ELF-1 (cell line): ENCODE measurements around the gene TNIK.

ENCODE experiments used
- DNase-seq: peaks from one replicate; pipeline ENCODE4 v3.0.0-alpha.2; 2016; ENCODE audit warnings: low read depth, low spot score

Gene TNIK

DNA sequence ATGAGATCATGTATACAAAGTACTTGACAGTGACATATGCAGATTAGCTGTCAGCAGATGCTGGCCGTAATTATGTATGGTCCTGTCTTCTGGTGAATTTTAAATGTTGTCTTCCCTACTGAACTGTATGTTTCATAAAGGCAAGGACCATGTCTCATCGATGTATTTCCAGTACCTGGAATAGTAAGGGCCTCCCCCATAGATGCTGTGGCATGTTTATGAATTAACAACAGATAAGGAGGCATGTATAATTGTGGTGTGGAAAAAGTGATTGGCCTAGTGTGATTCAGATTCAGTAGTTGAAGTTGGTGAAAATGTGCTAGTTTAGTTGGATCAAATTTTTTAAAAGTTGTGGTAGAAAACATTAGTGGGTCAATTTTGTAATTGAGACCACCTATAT lies 231.0 kb downstream of the TNIK start:
- DNase-seq, result no peak

DNA sequence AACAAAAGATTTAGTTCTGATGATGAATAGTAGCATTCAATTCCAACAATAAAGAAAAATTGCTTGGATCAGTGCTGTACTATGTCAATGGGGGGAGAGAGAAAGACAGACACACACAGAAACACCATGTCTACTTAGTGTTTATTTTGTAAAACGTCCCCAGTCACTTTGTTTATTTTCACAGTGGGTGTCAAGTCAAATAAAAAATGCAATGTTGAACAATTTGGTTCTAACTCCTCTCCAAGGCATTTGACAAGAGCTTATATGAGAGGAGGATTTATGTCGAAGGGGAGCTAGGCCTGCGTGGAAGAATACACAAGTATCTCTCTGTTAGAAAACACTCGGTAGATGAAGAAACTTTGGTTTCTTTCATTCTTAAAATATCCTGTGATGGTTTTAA lies 232.0 kb downstream of the TNIK start:
- DNase-seq, result no peak

DNA sequence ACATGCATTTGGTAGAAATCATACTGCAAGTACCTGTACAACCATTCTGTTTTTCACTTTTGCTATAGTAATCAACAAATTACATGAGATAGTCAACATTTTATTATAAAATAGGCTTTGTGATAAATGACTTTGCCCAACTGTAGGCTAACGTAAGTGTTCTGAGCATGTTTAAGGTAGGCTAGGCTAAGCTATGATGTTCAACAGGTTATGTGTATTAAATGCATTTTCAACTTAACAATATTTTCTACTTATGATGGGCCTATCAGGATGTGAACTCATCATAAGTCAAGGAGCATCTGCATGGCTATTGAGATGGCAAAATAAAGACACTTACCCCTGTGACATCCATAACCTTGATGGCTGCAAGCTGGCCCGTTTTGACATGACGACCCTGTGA lies 232.4 kb downstream of the TNIK start:
- no peak for DNase-seq

DNA sequence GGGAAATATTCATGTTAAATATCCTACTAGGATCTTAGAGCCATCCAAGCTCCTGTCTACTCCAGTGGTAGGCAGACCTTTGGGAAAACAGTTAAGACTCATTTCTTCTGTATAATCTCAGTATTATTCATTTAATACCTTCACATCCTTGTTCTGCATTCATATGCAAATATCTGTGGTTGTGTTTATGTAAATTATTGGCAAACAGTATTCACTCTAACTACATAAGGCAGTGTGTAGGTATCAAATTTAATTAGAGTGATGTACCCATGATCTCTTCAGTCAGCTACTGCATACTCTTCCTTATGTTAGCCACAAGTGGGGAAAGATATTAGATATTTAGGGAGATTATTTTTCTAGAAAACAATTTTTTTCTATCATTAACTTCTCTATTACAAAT lies 232.8 kb downstream of the TNIK start:
- DNase-seq, result no peak

DNA sequence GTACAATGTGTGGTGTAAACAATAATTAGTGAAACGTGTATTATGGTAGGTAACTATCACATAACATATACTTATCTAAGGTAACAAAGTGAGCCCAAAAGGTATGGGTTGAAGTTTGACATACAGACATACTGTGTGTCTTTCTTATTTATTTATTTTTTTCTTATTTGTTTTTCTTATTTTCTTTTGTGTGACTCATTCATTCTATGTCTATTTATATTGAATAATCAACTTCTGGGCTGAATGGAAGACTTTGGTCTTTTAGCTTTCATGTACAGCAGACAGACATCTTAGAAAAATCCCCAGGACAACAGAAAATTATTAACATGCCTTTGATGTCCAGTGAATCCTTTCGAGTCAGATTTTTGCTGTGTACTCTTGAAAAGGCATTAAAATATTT lies 233.4 kb downstream of the TNIK start:
- no peak for DNase-seq

DNA sequence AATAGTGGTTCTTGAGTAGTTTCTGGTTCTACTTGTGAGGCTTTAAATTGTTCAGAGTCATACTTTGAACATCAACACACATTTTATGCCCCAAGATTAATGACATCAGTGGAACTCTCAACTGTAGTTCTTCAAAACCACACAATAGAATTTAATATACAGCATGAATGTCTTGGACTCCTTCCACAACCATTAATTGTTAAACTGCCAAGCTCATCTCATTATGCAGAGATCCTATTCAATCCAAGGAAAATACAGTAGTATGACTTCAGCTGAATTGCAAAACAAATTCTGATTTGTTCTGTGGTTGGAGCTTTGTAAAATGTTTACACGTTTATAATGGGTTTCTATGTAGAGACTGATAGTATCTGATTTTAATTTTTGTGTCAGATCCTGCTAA lies 234.5 kb downstream of the TNIK start:
- no peak for DNase-seq

DNA sequence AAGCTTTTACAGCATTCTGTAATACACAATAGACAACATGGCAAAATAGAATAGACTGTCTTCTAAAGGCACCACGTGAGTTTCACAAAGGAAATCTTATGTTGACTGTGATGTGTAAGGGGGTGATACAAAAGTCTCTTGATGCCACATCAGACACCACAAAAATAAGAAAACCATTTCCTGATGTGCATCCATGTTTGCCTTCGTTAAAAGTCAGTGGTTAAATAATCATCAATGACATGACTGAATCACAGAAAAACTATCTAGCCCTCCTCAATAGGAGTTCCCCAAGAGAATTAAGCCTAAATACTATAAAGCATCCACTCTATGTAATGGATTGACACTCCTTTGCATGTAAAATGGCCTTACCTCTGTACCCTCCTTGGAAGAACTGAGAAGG lies 235.0 kb downstream of the TNIK start:
- DNase-seq, result no peak

DNA sequence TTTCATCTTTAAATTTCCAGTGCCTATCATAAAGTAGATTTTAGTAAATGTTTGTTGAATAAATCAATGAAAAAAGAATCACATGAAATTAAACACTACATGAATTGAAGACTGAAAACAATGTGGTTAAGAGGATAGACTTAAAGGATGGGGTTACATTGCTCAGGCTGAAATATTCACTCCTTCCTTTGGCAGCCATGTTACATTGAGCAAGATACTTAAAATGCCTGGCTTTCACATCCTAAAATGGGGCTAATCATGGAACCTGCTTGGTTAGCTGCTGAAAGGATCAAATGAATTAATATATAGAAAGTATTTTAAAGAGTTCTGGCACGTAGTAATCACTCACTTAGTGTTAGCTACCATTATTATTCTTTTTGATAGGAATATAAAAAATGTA lies 236.8 kb downstream of the TNIK start:
- DNase-seq, result no peak

DNA sequence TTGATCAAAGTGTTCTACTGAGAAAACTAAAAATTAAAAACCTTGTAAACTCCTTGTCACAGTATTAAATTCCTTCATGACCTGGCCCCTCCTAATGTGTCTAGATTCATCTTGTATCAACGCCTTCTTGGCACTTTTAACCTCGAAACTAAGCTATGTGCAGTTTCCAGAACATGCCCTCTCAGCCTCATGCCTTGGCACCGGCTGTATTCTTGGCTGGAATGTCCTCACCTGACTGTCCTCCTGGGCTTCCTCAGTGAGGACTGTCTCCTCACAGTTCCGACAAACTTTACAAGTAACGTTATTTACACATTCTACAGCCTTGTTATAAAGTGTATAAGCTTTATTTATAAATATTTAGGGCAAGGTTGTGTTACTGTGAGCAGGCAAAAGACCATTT lies 237.2 kb downstream of the TNIK start:
- DNase-seq, result no peak

DNA sequence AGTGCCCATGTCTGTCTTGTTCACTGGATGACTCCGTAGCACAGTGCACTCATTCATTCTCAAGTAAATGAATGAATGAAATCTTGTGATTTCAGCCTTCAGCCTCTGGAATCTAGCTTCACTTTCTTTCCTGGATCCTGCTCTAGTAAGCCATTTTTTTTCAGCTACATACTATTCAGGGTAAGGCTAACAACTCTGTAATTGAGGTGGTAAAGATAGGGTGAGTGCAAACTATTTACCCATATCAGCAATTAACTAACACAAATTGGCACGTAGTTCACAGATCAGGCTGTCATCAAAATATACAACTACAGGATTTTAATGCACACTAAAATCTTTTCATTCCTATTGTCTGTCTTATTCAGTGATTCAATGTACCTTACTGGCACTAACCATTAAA lies 238.6 kb downstream of the TNIK start:
- DNase-seq, result no peak

DNA sequence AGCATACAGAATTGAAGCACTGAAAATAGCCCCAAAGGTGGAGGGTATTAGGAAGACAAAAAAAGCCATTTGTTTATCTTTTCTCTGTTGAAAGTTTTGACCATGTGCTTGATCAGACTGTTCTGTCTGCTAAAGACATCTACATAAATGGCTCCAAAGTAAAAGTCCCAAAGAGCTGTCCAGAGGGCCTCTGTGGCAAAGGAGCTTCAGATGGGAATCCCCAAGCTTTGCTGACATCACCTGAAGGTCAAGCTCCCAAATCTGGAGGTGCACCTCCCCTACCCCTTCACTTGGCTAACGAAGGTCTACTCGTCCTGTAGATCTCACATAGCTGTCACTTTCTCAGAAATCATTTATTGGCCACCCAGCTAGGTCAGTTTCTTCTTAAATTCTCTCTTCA lies 239.1 kb downstream of the TNIK start:
- no peak for DNase-seq

DNA sequence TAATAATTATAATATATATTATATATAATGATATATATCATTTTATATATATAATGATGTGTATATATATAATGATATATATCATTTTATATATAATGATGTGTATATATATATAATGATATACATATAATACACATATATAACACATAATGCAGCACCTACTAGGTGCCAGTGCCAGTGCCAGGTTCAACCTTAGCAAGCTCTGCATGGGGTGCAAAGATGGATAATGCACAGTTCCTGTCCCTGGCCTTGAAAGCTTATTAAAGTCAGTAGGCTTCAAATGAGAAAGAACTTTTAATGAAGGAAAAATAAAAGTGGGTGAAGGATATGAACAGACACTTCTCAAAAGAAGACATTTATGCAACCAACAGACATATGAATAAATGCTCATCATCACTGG lies 240.9 kb downstream of the TNIK start:
- no peak for DNase-seq

DNA sequence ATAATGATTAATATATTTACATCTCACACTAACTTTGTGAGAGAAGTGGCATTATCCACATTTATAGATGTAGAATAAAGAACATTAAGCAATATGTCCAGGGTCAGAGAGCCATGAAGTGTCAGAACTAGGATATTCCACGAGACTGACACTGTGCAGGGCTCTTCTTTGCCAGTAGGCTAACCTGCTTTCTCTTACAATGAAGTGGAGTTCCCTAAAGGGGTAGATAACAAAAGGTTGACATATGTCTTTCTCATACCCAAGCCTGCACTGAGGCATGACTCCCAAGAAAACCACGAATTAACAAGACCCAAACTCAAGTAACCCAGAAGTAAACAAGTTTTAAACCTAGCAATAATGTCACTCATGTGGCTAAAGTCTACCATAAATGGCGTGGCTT lies 242.1 kb downstream of the TNIK start:
- no peak for DNase-seq

DNA sequence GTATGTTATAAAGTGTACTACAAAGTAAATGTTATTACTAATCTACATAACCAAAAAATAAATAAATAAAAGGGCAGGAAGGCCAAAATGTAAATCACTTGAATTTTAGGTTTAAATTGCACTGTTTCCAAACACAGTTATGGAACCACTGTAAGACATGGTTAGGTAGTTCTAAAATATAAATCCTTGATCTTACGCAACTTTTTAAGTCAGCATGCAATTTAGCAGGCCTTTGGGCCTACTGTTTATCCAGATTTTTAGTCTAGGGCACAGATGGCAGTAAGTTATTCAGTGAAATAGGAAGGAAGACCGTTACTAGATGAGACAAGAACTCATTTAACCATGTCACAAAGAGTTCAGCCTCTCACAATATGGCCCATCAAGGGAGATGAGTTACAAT lies 246.3 kb downstream of the TNIK start:
- no peak for DNase-seq

DNA sequence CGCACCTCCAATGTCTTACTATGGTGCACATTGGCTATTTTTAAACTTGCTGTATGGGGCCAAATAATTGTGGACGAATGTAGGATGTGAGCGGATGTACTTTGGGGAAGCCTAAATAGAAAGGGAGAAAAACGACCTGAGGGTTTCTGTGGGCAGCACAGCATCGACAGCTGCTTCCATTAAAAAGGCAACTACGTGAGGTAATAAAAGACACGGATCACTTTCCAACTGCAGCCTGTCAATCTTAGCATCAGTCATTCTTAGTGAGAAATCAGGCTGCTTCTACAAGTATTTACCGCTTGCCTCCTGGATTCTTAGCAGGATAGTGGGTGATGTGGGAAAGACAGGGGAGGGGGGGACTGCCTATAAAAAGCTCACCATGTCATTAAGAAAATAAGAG lies 247.0 kb downstream of the TNIK start:
- DNase-seq, result no peak

DNA sequence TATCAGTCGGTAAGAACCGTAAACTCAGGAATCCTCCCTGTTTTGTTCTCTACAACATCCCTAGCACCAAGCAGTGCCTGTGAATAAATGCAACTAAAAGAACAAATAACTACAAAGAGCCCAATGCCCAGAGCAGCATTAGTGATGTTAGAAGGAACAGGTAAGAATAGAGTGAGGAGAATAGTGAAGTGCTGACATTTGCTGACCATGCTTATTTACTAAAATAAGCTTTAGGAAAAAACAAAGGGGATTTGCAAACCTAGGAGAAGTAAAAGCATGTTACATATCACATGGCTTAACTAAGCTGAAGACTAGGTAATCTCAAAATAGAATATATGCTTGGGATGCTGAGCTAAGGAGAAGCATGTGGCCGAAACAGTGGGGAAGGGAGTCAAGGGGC lies 247.6 kb downstream of the TNIK start:
- no peak for DNase-seq

DNA sequence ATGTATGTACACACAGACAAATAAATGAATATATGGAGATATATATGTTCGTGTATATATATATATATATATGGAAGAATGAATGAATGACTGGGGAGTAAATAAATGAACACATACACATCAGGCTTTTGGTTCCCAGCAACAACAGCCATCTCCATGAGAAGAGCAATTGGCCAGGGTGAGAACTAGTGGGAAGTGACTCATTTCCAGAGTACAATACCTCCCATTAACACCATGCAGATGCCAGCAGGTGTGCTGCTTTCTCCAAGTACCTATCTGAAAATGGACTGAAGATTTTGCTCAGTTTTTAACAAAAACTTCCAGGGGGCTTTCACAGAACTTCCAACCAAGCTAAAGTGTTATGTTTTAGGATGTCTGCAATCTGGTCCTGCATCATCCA lies 253.9 kb downstream of the TNIK start:
- peak; percentile 30 for DNase-seq

DNA sequence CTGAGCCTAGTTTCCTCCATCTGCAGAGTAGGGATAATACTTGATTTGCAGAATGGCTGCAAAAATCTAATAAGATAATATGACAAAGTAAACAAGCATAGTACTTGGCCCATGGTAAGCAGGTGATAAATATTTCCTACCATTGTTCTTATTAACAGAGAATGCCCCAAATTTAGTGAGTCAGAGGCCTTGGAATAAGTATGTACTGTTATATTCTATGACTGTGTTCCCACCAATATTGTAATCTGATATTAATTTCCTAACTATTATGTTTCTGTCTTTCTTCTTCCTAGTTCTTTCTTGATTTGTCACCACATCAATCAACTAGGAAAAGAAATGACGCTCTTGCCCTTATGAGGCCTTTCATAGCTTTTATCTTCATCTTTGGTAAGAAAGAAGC lies 255.3 kb downstream of the TNIK start:
- DNase-seq, result no peak

DNA sequence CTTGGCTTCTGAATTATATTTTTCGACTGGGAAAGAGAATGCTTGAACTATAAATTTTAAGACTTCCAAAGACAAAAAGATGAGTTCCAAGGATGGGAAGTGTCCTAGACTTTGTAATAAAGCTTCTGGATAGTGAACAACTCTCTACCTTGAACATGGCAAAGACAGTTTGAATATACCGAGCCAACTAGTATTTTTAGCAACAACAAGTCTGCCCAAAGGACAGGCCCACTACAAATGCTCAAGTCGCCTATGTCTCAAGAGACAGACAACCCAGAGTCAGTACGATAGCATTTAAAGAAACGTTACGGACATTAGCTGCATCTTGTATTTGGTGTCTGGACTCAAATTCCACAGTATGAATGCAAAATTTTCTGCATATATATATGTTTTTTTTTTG lies 258.4 kb downstream of the TNIK start:
- DNase-seq, result no peak

DNA sequence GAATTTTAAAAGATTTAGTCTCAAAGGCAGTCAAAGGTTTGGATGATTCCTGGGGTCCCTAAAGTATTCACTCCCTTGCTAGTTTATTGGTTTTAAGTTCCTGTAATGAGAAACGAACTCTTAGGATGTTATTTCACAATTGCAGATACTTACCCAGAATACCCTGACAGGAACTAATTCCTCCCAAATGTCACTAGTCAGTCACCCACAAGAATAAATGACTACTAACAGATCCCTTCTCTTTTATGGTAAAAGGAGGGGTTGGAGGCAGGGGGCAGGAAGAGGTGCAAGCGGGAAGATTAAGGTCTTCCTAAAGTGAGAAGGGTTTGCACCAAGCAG lies 259.5 kb downstream of the TNIK start:
- no peak for DNase-seq

DNA sequence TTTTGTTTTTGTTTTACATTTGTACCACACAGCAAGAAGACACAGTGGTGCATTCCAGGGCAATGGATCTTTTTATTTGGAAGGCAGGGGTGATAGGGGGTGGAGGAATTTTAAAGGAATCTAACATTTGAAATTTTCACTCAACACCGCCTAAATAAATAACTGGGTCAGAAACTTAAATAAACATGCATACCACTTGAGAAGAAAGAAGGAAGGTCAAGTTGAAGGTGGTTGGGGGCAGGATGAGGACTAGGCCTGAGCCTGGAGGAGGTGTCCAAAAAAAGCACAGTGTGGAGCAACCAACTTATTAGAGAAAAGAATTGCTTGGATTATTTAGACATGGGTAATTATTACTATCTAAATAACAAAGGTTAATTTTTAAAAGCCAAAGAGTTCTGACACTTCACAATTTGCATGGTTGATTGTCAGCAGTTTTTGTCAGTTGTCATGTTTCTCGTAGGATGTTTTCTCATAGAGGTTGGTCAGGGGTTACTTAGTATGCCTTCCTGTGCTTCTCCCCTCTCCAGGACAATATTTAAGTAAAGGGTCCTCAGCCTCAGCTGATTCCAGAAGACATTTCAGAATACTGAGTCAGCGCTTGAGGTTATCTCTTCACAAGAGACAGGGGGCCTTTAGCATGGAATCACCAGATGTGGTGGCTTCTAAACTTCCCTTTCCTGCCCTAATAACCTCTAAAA lies 260.0 kb downstream of the TNIK start:
- no peak for DNase-seq

DNA sequence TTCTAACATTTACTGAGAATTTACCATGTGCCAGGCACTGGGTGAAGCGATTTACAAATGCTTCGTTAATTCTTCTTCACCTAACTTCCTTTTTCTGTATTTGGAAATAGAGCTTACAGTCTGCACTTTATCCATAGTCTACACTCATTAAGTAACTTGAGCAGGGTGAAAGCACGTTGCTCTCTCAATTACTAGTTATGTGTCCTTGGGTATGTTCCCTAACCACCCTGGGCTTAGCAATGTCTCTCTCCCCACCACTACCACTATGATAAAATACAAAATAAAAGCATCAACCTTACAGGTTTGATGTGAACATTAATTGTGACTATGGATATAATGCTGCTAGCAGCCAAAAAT lies 260.8 kb downstream of the TNIK start:
- DNase-seq, result no peak

DNA sequence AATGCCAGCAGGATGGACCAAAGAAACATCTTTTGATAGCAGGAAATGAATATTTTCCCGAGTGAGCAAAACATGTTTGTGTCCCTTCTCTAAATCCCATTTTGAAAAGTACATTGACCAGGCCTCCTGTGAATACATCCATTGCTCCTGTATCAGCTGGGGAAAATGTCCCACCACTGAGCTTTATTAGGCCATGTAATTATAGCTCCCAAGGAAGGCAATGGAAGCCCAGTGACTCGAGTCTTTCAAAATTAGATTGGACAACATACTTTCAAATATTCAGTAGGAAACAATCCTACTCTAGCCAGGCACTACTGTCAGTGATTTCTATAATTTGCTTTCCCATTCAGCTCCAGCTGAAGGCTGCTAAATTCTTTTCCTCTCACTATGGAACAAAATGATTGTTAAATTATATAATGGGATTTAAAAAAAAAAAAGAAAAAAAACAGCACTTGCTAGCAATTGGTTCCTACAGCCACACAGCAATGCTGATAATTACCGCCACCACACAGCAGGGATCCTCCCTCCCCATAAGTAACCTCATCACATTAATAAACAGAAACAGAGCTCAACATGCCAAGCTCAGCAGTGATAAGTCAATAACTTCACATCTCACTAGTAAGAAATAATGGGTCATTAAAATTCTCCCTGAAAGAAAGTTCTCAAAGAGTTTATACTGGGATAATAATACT lies 261.3 kb downstream of the TNIK start:
- no peak for DNase-seq

DNA sequence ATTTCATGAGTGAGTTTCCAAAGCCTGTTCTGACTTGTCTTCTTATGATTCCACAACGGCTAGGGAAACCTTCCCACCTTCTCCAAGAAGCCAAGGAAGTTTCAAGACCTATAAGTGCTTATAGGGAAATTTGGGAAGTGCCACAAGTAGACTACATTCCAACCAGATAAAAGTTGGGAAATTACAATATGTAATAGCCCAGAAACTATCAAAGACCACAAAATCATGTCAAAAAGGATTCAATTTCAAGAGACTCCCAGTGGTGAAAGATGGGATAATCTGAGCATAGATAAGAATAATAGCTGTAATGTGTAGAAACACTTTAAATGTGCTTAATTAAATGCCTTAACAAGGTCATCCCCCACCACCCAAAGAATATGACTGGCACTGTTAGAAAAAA lies 264.5 kb downstream of the TNIK start:
- no peak for DNase-seq
